Measurements from ENCODE around the gene BICD2.

- TF ChIP-seq CTCF (IDR thresholded peaks at IDR 0.05) (no peak), EZH2 (IDR thresholded peaks at IDR 0.05; ENCODE audit: borderline replicate concordance, insufficient read depth, low read depth, low read length, poor library complexity, severe bottlenecking) (no peak)
These were observed 68.0 kb downstream of the BICD2 start for GRCh38 chr9:92696619-92697018.
